Activated naive CD4-positive, alpha-beta T cell treated with anti-CD3 and anti-CD28 coated beads, Interleukin-2, amount 50 U/mL, for 24 hours (primary cell): Measurements from ENCODE around the gene RTN4.
"Not testable (repeated sequence)": the region's sequence is repeated elsewhere in the genome, so short reads cannot be mapped to it uniquely, and the experiment has no call there.

Experiments
- H3K27ac Mint-ChIP-seq: one replicate; pipeline ENCODE4 v1.8.0; 2021; ENCODE audit warnings: mild to moderate bottlenecking, mixed read lengths
- H3K27me3 Mint-ChIP-seq: one replicate; pipeline ENCODE4 v1.8.0; 2021; ENCODE audit warnings: mixed read lengths
- H3K36me3 Mint-ChIP-seq: one replicate; pipeline ENCODE4 v1.8.0; 2021; ENCODE audit warnings: mixed read lengths
- H3K4me1 Mint-ChIP-seq: one replicate; pipeline ENCODE4 v1.8.0; 2021; ENCODE audit warnings: mixed read lengths
- H3K4me3 Mint-ChIP-seq: one replicate; pipeline ENCODE4 v1.8.0; 2021; ENCODE audit warnings: mild to moderate bottlenecking, mixed read lengths
- H3K9me3 Mint-ChIP-seq: one replicate; pipeline ENCODE4 v1.8.0; 2021; ENCODE audit warnings: mixed read lengths

Gene RTN4

DNA sequence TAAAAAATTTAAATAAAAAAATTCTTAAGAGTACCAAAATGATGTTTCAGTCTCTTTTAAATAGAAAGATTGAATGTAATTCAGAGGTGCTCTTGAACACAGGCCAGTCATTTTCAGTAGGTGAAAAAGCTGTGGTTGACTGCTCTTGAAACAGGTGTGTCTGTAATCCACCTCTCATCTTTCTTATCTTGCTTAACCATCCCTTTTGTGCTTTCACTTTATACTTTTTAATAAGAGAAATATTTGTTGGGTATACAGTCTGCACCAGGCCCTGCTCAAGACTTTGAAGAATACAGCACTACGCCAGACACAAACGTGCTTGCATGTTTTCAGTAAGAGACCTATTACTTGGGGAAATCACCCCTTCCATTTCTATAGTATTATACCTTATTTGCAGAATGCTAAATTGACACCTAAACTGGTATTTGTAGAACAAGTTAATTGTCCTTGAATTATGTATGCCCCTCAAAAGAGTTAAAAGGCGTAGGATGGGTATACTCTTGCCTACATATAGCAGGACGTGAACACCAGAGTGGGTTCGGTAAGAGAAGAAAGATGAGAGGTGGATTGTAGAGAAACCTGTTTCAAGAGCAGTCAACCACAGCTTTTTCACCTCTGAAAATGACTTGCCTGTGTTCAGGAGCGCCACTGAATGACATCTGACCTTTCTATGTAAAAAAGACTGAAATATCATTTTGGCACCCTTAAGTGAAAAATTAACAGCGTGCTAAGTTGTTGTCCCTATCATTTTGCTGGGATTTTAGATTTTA is 4.0 kb upstream of the RTN4 start:
- Mint-ChIP-seq H3K9me3 (no peaks in the 10 kb centered on the region), H3K27ac (no peak overlapping the region), H3K4me1 (peaks cover 48% of the 10 kb centered on the region), H3K27me3 (no peaks in the 10 kb centered on the region), H3K36me3 (no peaks in the 10 kb centered on the region), H3K4me3 (peak overlapping the region; percentile 49)

DNA sequence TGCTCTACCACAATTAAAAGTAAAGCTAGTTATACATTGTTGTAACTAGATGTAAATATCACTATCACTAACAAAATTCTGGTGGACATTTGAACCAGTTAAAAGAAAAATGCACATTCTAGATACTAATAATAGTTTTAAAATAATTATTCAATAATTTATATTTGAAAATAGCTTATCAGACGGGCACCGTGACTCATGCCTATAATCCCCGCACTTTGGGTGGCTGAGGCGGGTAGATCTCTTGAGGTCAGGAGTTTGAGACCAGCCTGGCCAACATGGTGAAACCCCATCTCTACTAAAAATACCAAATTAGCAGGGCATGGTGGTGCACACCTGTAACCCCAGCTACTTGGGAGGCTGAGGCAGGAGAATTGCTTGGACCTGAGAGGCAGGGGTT is 3.0 kb upstream of the RTN4 start:
- not testable (repeated sequence) for H3K27ac Mint-ChIP-seq, H3K9me3 Mint-ChIP-seq, H3K36me3 Mint-ChIP-seq, H3K27me3 Mint-ChIP-seq
- Mint-ChIP-seq H3K4me1 (peaks cover 50% of the 10 kb centered on the region), H3K4me3 (peak overlapping the region; percentile 8)

DNA sequence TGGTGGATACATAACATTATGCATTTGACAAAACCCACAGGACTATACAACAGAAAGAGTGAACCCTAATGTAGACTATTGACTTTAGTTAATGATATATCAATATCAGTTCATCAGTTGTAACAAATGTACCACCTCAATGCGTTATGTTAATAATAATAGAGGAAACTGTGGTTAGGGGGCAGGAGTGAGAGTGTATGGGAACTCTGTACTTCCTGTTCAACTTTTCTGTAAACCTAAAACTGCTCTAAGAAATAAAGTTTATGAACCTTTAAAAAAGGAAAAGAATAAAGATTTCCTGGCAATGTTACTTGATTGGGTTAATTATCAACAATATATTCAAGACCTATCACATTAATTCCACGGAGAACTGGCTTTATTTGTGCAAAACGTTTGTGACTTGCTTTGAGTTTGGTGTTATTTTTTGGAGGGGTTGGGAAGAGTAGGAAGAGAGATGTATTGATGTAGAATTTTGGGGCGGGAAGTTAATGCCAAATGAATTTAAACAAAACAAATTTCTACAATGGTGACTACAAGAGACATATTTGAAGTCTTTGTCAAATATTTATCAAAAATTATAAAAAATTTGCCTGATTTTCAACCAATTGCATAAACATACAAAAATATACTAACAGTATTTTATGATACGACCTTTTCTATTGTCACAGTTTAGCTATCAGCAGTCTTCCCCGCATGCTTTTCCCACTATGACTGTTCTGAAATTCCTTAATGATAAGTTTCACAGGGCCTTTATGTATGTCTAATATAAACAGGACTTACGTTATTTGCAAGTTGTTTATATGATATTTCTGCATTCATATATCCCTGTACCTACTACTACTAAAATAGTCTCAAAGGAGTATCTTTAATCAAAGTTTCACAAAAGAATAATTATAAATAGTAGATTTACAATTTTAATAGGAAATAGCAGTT is 2.1 kb upstream of the RTN4 start:
- peaks cover 56% of the 10 kb centered on the region for H3K4me1 Mint-ChIP-seq
- H3K36me3 Mint-ChIP-seq = no peaks in the 10 kb centered on the region
- H3K4me3 Mint-ChIP-seq = peak overlapping the region; percentile 23
- H3K27me3 Mint-ChIP-seq = no peaks in the 10 kb centered on the region
- H3K27ac Mint-ChIP-seq = peak overlapping the region; percentile 36
- no peaks in the 10 kb centered on the region for H3K9me3 Mint-ChIP-seq

DNA sequence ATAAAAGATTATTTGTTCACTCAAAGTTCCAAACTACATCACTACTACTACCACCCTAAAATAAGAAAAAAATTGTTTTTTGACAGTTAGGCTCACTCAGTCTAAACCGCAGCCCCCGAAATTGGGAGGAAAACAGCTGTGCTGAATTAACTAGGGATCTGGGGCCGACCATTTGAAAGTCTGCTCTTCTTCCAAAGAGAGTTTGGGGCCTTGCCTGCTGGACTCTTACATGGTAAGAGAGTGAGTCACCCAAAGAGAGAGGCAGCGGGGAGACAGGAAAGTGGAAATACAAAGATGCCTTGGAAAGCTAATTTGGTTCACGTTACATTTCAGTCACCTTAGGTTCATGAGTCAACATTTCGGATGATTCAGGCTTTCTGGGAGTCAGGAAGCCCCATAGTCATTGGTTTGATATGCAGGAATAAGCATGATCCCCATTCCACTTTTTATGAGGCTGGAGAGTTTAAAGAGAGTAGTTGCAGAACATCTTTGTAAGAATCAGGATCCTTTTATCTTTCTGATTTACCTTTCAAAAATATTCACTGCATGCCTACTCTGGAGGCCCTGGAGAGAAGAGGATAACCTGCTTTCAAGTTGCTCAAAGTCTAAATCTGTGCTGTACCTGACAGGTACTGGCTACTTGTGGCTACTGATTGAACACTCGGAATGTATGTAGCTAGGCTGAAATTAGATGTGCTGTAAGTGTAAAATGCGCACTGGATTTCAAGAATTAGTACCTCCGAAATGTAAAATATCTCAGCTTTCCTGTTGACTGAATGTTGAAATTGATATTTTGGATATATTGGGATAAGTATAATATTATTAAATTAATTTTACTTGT is 995 bp upstream of the RTN4 start:
- peak overlapping the region; percentile 100 for H3K4me3 Mint-ChIP-seq
- H3K36me3 Mint-ChIP-seq = no peaks in the 10 kb centered on the region
- no peaks in the 10 kb centered on the region for H3K27me3 Mint-ChIP-seq
- H3K9me3 Mint-ChIP-seq = no peaks in the 10 kb centered on the region
- peak overlapping the region; percentile 100 for H3K27ac Mint-ChIP-seq
- H3K4me1 Mint-ChIP-seq = peaks cover 67% of the 10 kb centered on the region

DNA sequence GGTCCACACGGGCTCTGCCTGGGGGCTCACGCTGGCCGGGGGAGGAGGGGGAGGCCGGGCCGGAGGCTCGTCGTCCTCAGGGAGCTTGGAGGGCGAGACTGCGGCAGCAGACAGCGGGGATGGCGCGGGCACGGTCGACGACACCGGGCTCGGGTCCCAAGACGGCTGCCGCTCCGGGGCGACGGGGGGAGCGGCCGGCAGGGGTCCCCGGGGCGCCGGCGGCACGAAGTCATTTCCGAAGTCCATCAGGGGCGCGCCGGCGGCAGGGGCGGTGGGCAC is 491 bp downstream of the RTN4 start:
- H3K4me3 Mint-ChIP-seq = peak overlapping the region; percentile 100
- H3K27me3 Mint-ChIP-seq = no peaks in the 10 kb centered on the region
- no peaks in the 10 kb centered on the region for H3K36me3 Mint-ChIP-seq
- H3K4me1 Mint-ChIP-seq = peaks cover 76% of the 10 kb centered on the region
- H3K9me3 Mint-ChIP-seq = no peaks in the 10 kb centered on the region
- no peak overlapping the region for H3K27ac Mint-ChIP-seq

DNA sequence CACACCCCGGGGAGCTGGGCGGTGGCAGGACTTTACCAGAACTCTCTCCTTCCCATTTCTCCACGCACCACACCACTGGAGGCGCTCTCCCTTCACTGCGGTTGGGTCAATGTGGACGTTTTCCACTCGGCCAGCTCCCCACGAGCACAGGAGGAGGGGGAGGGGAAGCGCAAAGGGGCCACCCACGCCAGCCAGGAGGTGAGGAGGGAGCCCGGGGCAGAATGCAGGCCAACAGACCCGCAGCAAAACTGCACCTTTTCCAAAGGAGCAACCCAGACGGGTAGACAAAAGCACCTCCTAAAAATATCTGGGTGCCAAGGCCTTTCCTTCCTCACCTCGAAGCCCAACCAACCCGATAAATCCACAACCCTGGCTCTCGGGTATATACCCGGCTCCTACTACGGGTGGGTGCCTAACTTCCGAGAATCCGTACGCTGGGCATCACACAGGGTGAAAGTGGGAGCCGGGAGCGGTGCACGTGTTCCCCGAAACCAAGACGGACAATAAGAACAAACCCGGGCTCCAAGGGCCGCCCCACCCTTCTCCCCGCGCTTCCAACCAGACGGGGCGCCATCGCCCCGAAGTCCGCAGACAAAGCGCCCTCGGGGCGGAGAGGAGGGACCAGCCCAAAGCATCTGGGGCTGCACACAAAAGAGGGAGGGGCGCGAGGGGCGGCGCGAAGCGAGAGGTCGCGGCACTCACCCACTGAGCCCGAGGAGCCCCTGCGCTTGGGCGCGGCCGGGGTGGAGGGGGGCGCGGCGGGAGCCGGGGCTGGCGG is 1.0 kb downstream of the RTN4 start:
- Mint-ChIP-seq H3K27me3 (no peaks in the 10 kb centered on the region), H3K9me3 (no peaks in the 10 kb centered on the region), H3K4me3 (peak overlapping the region; percentile 95), H3K27ac (peak overlapping the region; percentile 92), H3K36me3 (no peaks in the 10 kb centered on the region), H3K4me1 (peaks cover 71% of the 10 kb centered on the region)

DNA sequence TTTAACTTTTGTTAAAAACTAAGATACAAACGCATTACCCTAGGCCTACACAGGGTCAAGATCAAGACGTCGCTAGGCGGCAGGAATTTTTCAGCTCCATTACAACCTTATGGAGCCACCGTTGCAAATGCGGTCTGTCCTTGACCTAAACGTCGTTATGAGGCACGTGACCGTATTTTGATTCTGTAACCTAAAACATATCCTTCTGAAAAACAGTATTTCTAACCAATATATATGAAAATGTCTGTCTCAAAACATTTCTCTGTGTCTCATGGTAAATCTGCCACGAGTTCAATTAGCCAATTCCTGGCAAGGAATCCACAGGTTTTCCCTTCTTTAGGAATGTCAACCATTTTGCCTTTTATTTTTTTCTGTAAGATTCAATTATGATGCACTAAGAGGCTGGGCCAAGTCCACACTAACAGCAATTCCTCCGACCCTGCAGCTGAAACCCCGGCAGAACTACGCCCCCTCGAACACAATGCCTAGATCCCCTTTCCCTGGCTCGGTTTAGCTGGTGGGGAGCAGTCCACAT is 1.7 kb downstream of the RTN4 start:
- Mint-ChIP-seq H3K4me3 (peak overlapping the region; percentile 95), H3K36me3 (no peaks in the 10 kb centered on the region), H3K27me3 (no peaks in the 10 kb centered on the region), H3K9me3 (no peaks in the 10 kb centered on the region), H3K4me1 (peaks cover 66% of the 10 kb centered on the region), H3K27ac (peak overlapping the region; percentile 92)

DNA sequence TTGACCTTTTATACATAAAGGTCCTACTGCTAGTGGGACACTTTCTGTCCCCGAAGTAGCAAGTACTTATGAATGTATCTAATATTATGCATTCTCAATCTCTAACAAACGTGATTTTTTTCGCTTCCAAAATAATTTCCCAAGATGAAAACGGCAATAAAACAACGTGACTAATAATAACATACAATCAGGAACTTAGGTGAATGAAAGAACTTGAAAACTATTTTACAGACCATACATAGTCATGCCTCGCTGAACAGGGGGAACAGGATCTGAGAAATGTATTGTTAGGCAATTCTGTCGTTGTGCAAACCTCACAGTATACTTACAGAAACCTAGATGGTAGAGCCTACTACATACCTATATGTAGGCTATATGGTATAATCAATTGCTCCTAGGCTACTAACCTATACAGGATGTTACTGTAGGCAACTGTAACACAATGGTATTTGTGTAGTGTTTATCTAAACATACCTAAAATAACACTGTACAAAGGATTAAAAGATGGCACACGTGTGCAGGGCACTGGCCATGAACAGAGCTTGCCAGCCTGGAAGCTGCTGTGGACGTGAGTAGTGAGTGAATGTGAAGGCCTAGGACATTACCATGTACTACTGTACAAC is 2.5 kb downstream of the RTN4 start:
- no peaks in the 10 kb centered on the region for H3K36me3 Mint-ChIP-seq
- H3K4me1 Mint-ChIP-seq = peaks cover 66% of the 10 kb centered on the region
- no peaks in the 10 kb centered on the region for H3K27me3 Mint-ChIP-seq
- no peaks in the 10 kb centered on the region for H3K9me3 Mint-ChIP-seq
- no peak overlapping the region for H3K27ac Mint-ChIP-seq
- peak overlapping the region; percentile 95 for H3K4me3 Mint-ChIP-seq

DNA sequence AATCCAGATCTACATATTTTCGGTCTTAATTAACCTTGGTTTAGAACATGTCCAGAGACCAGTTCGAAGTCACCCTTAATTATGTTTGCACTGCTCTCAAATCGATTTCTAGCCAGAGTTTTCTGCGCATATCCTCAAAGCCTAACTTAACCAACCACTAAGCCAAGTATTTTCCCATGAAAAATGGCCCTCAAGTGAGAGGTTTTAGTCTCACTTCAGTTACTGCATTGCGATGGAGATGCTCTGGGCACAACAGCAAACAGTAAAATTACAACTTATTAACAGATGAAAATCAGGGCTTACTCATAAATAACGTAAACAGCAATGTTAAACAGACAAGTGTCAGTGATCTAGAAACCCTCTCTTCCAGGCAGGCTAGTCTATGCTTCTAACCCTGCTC is 4.5 kb downstream of the RTN4 start:
- no peaks in the 10 kb centered on the region for H3K27me3 Mint-ChIP-seq
- H3K27ac Mint-ChIP-seq = no peak overlapping the region
- no peak overlapping the region for H3K4me3 Mint-ChIP-seq
- H3K36me3 Mint-ChIP-seq = no peaks in the 10 kb centered on the region
- H3K4me1 Mint-ChIP-seq = peaks cover 52% of the 10 kb centered on the region
- H3K9me3 Mint-ChIP-seq = no peaks in the 10 kb centered on the region

DNA sequence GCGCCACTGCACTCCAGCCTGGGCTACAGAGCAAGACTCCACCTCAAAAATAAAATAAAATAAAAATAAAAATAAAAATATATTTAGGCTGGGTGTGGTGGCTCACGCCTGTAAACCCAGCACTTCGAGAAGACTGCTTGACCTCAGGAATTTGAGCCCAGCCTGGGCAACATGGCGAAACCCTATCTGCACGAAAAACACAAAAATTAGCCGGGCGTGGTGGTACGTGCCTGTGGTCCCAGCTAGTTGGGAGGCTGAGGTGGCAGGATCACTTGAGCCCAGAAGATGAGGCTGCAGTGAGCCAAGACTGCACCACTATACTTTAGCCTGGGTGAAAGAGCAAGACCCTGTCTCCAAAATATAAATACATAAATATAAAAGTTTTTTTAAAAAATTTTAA is 6.4 kb downstream of the RTN4 start:
- Mint-ChIP-seq H3K27ac (no peak overlapping the region), H3K27me3 (no peaks in the 10 kb centered on the region), H3K36me3 (no peaks in the 10 kb centered on the region), H3K4me3 (no peak overlapping the region), H3K4me1 (peaks cover 55% of the 10 kb centered on the region), H3K9me3 (no peaks in the 10 kb centered on the region)

DNA sequence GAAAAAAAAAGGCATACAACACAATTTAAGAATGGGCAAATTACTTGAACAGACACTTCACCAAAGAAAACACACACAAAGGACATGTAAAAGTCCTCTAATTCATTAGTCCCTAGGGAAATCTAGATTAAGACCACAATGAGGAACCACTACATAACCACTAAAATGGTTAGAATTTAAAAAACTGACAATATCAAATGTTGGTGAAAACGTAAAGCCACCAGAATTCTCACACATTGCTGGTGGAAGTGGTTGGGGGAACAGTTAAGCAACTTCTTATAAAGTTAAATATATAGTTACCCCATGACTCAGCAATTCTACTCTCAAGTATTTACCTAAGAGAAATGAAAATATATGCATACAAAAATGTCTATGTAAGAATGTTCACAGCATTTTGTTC is 11.8 kb downstream of the RTN4 start:
- Mint-ChIP-seq H3K9me3 (peaks cover 19% of the 10 kb centered on the region), H3K36me3 (peaks cover 20% of the 10 kb centered on the region), H3K27ac (no peak overlapping the region), H3K27me3 (no peaks in the 10 kb centered on the region), H3K4me1 (peaks cover 65% of the 10 kb centered on the region), H3K4me3 (no peak overlapping the region)

DNA sequence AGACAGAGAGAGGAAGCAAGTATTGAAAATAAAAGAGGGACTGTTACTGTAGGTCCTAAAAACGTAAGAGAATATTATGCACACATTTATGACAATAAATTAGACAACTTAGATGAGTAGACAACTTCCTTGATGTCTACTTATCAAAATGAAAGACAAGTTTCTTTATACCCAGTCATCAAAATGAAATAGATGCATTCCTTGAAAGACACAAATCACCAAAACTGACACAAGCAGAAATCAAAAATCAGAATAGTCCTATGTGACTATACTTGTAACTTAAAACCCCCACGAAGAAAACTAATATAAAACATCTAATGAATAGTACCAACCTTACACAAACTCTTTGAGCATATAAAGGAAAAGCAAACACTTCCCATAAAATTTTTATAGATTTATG is 14.5 kb downstream of the RTN4 start:
- Mint-ChIP-seq H3K4me1 (peaks cover 79% of the 10 kb centered on the region), H3K27me3 (no peaks in the 10 kb centered on the region), H3K36me3 (peaks cover 20% of the 10 kb centered on the region), H3K27ac (no peak overlapping the region), H3K9me3 (peaks cover 19% of the 10 kb centered on the region), H3K4me3 (peak overlapping the region; percentile 6)

DNA sequence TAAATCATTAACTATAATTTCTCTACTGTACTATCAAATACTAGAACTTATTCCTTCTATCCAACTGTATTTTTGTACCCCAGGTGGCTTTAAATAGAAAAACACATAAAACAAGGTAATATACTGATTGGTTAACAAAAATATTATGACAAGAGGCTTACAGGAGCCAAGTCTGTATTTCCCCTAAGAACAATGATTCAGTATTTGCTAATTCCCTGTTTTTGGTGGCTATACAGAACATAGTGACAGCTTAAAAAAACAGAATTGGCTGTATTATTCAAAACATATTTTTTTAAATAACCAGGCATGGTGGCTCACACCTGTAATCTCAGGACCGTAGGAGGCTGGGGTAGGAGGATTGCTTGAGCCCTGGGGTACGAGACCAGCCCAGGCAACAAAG is 16.3 kb downstream of the RTN4 start:
- Mint-ChIP-seq H3K9me3 (peaks cover 19% of the 10 kb centered on the region), H3K36me3 (peaks cover 20% of the 10 kb centered on the region), H3K27ac (no peak overlapping the region), H3K4me3 (no peak overlapping the region), H3K27me3 (no peaks in the 10 kb centered on the region), H3K4me1 (peaks cover 84% of the 10 kb centered on the region)

DNA sequence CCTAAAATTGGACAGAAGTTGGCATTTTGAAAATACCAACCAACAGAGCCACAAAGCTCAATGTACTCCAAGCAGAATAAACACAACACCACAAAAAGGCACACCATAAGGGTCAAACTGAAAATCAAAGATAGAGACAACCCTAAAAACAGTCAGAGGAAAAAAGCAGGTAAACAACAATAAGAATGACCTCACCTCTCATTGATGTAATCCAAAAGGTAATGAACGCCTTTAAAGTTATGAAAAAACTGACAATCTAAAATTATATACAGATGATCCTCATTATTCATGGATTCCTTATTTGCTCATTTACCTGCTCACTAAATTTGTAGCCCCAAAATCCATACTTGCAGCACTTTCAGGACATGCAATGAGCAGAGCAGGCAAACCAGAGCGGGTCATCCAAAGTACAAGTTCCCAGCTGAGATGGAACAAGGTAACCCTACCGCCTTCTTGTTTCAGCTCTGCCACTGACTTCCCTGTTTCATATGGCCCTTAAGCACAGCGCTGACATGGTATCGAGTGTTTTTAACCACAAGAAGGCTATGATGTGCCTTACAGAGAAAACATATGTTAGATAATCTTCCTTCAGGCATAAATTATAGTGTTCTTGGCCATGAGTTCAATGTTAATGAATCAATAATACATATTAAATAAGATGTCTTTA is 17.0 kb downstream of the RTN4 start:
- peaks cover 85% of the 10 kb centered on the region for H3K4me1 Mint-ChIP-seq
- no peak overlapping the region for H3K4me3 Mint-ChIP-seq
- peaks cover 20% of the 10 kb centered on the region for H3K36me3 Mint-ChIP-seq
- H3K27ac Mint-ChIP-seq = no peak overlapping the region
- peaks cover 19% of the 10 kb centered on the region for H3K9me3 Mint-ChIP-seq
- H3K27me3 Mint-ChIP-seq = no peaks in the 10 kb centered on the region
